SK-N-MC (cell line): ENCODE data around the gene NMNAT2.

Experiments used
- DNase-seq: peaks from one replicate; pipeline ENCODE4 v3.0.0-alpha.2; 2011; ENCODE audit warnings: low read depth, low spot score
- H3K27ac ChIP-seq: fragments of 200-600 bp; sonication (generic); 2 replicates; pipeline ENCODE4 v1.5.1; 2016; ENCODE audit warnings: mixed run types
- H3K36me3 ChIP-seq: fragments of 200-600 bp; sonication (generic); 2 replicates; pipeline ENCODE4 v1.6.1; 2017; ENCODE audit warnings: antibody characterized with exemption, low read length, mixed read lengths; ENCODE audit not compliant: insufficient read depth
- H3K4me3 ChIP-seq: fragments of 200-600 bp; sonication (generic); 2 replicates; pipeline ENCODE4 v1.5.1; 2016
- H3K9ac ChIP-seq: fragments of 200-600 bp; sonication (generic); 2 replicates; pipeline ENCODE4 v1.8.0; 2017; ENCODE audit warnings: mixed run types, mixed read lengths; ENCODE audit not compliant: insufficient read length
- H3K9me3 ChIP-seq: fragments of 200-600 bp; sonication (generic); 2 replicates; pipeline ENCODE4 v1.6.1; 2017; ENCODE audit warnings: low read depth, mild to moderate bottlenecking, antibody characterized with exemption, low read length, moderate library complexity, mixed read lengths
- EZH2 ChIP-seq: fragments of 200-600 bp; sonication (generic); IDR thresholded peaks from one replicate; pipeline ENCODE4 v1.6.1; 2017; ENCODE audit warnings: antibody characterized with exemption
- FOXP2 ChIP-seq: optimal IDR thresholded peaks from 2 replicates; pipeline ENCODE3; 2011; ENCODE audit warnings: mild to moderate bottlenecking, moderate library complexity; ENCODE audit not compliant: insufficient read depth; ENCODE audit errors: extremely low read length, control extremely low read depth
- POLR2AphosphoS5 ChIP-seq: IDR thresholded peaks from 2 replicates; pipeline ENCODE4 v1.6.1; 2012; ENCODE audit warnings: mild to moderate bottlenecking, low read depth, low read length, borderline replicate concordance

Gene NMNAT2

DNA sequence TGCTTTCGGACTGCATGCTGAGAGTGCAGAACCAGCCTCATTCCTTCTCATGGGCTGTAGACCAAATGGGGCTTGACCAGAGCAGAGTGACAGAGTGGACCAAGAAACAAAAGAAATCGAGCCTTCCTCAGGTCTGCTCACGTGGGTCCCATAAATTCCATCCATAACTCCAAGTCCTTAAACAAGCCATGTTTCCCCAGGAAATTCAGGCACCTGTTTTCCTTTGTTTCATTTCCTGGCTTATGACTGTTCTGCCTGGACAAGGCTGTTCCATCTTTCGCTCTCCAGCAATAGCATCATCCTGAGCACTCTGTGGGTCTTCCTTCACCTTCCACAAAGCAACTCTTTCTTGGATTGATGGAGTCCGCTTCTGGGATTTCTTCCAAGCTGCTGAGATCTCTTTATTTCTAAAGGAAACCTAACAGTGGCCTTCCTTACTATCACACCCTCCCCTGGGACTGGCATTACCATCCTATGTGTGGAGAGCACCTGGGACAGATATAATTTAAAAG is 168.2 kb downstream of the NMNAT2 start:
- no peak overlapping the region for H3K4me3 ChIP-seq
- TF ChIP-seq EZH2 (no peak), FOXP2 (no peak), POLR2AphosphoS5 (no peak)
- no peak overlapping the region for H3K9ac ChIP-seq
- H3K9me3 ChIP-seq: no peaks in the 10 kb centered on the region
- H3K27ac ChIP-seq: no peak overlapping the region
- no peaks in the 10 kb centered on the region for H3K36me3 ChIP-seq
- DNase-seq: no peak

DNA sequence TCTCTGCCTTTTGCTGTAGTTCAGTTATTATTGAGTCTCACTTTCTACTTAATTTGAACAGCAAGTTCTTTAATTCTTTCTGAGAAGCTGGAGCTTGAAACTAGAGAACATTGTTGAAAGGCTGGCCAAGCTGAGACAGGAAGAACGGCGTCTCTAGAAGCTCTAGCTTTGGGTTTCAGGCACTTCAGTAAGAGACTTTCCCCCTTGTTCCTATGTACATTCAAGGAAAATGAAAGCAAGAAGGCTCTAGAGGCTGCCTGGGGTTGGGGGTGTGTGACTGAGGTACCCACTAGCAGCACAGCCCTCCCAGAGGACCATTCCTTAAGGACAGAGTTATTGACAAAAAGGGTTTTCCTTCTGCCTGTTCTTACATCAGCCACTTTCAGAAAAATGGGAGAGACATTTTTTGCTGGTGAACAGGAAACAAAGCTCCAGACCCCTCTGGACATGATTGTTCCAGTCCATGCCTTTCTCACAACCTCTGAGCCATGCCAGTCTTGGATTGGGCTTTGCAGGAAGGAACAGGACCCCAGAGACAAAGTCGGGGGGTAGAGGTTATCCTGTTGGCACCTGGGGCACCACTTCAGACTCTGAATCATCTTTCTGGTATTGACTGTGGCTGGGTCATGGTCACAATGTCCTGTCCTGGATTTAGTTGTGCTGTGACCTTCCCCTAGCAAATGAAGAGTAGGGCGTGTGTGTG is 169.0 kb downstream of the NMNAT2 start:
- Histone ChIP-seq H3K36me3 (no peaks in the 10 kb centered on the region), H3K9ac (no peak overlapping the region), H3K4me3 (no peak overlapping the region), H3K9me3 (no peaks in the 10 kb centered on the region), H3K27ac (no peak overlapping the region)
- TF ChIP-seq FOXP2 (no peak), POLR2AphosphoS5 (no peak), EZH2 (no peak)
- DNase-seq: no peak

DNA sequence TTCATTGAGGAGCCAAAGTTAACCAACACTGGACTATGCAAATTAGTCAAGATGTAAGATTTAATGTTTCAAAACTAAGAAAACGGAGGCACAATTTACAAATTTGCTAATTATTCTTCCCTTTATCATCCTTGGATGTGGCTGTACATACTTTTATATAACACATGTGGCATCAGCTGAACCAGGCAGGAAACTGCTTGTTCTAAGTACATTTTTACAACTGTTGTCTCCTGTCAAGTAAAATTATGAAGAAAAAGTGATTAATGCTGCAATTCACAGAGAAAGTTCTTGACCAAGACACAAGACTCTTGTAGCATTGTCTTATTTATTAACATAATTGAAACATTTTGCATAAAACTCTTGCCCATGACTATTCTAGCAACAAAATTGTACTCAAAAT is 170.2 kb downstream of the NMNAT2 start:
- H3K27ac ChIP-seq: no peak overlapping the region; the same call in 1 of the 2 replicates
- TF ChIP-seq POLR2AphosphoS5: no peak
- no peak for TF ChIP-seq EZH2
- no peak for TF ChIP-seq FOXP2
- no peak overlapping the region for H3K4me3 ChIP-seq
- no peaks in the 10 kb centered on the region for H3K9me3 ChIP-seq
- no peak for DNase-seq
- no peaks in the 10 kb centered on the region for H3K36me3 ChIP-seq
- H3K9ac ChIP-seq: no peak overlapping the region

DNA sequence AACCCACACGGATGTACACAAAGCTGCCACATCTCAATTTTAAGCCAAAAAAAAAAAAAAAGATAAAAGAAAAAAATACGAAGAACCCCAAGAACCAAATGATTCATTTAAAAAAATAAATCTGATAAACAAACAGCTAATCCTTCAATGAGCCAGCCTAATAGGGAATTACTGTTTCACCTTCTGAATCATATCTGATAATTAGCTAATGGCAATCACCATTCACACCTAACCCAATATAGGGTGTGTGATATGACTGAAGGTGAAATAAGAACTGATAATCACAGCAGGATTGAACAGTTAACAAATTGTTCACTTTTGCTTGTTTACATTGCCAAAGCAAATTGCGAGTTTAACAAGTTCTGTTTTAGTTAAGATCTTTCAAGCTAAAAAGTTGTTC is 170.7 kb downstream of the NMNAT2 start:
- Histone ChIP-seq H3K4me3 (no peak overlapping the region), H3K36me3 (no peaks in the 10 kb centered on the region), H3K9ac (no peak overlapping the region), H3K27ac (no peak overlapping the region; the same call in 1 of the 2 replicates), H3K9me3 (no peaks in the 10 kb centered on the region)
- DNase-seq: no peak
- no peak for TF ChIP-seq EZH2
- TF ChIP-seq FOXP2: no peak

DNA sequence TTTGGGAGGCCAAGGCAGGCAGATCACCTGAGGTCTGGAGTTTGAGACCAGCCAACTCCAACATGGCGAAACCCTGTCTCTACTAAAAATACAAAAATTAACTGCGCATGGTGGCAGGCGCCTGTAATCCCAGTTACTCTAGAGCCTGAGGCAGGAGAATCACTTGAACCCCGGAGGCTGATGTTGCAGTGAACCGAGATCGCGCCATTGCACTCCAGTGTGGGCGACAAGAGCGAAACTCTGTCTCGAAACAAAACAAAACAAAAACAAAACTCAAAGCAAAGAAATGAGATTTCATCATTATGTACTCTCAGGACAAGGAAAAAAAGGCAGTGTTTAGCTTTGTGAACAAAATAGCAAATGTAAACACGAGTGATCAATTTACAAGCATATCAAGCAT is 171.1 kb downstream of the NMNAT2 start:
- TF ChIP-seq EZH2 (no peak), POLR2AphosphoS5 (no peak), FOXP2 (no peak)
- Histone ChIP-seq H3K4me3 (no peak overlapping the region), H3K36me3 (no peaks in the 10 kb centered on the region), H3K9ac (no peak overlapping the region), H3K9me3 (no peaks in the 10 kb centered on the region), H3K27ac (no peak overlapping the region)
- no peak for DNase-seq

DNA sequence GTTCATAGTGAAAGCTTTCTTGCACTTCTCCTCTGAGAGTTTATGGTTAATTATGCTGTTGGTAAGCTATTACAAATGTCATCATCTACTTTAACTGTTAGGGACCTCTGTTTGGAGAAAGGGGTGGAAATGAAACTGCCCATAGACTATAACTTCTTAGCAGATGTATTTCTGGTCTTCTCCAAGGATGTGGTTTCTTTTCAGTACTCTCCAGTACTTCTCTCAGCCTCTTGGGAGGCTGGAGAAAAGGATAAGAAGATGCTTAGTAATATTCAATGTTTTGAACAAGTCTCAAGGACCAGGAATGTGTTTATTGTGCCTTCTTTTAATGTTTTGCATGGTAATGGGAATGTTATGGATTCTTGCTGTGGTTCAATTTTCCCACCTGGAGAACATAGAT is 171.7 kb downstream of the NMNAT2 start:
- DNase-seq: no peak
- TF ChIP-seq FOXP2 (no peak), EZH2 (no peak), POLR2AphosphoS5 (no peak)
- no peak overlapping the region for H3K4me3 ChIP-seq
- no peaks in the 10 kb centered on the region for H3K9me3 ChIP-seq
- H3K27ac ChIP-seq: no peak overlapping the region
- H3K36me3 ChIP-seq: no peaks in the 10 kb centered on the region
- H3K9ac ChIP-seq: no peak overlapping the region

DNA sequence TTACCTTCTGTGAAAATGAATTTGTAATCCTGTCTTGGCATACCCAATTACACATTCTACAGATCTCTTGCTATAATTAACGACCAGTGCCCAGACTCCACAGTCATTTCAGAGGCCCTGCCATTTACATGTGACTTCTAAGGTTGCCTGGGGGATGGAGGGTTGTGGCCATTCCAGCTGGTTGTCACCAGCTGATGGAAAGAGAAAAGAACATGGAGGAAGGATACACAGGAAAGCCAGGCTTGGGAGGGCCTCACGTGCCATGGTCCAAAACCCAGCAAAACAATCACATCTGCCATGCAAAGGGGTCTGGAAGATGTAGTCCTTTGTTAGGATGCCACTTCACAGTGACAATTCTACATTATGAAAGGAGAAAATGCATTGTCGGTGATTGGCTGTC is 172.8 kb downstream of the NMNAT2 start:
- Histone ChIP-seq H3K9me3 (no peaks in the 10 kb centered on the region), H3K27ac (no peak overlapping the region), H3K4me3 (no peak overlapping the region), H3K36me3 (no peaks in the 10 kb centered on the region), H3K9ac (no peak overlapping the region)
- DNase-seq: no peak
- TF ChIP-seq FOXP2 (no peak), EZH2 (no peak), POLR2AphosphoS5 (no peak)

DNA sequence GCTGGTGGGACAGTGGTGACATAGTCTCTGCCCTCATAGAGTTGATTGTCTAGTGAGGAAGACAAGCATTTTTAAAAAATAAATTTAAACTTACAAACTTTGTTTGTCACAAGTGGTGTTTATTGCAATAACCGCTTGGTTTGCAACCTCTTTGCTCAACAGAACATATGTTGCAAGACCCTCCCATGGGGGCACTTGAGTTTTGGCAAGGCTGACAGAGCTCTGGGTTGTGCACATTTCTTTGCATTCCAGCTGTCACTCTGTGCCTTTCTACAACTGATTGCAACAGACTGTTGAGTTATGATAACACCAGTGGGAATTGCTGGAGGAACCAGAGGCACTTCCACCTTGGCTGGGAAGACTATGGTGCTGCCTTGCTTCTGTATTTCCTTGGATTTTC is 173.7 kb downstream of the NMNAT2 start:
- Histone ChIP-seq H3K9ac (no peak overlapping the region), H3K27ac (no peak overlapping the region), H3K36me3 (no peaks in the 10 kb centered on the region), H3K4me3 (no peak overlapping the region), H3K9me3 (no peaks in the 10 kb centered on the region)
- DNase-seq: peak; percentile 84
- TF ChIP-seq POLR2AphosphoS5: no peak
- TF ChIP-seq EZH2: no peak
- peak; percentile 94 for TF ChIP-seq FOXP2

DNA sequence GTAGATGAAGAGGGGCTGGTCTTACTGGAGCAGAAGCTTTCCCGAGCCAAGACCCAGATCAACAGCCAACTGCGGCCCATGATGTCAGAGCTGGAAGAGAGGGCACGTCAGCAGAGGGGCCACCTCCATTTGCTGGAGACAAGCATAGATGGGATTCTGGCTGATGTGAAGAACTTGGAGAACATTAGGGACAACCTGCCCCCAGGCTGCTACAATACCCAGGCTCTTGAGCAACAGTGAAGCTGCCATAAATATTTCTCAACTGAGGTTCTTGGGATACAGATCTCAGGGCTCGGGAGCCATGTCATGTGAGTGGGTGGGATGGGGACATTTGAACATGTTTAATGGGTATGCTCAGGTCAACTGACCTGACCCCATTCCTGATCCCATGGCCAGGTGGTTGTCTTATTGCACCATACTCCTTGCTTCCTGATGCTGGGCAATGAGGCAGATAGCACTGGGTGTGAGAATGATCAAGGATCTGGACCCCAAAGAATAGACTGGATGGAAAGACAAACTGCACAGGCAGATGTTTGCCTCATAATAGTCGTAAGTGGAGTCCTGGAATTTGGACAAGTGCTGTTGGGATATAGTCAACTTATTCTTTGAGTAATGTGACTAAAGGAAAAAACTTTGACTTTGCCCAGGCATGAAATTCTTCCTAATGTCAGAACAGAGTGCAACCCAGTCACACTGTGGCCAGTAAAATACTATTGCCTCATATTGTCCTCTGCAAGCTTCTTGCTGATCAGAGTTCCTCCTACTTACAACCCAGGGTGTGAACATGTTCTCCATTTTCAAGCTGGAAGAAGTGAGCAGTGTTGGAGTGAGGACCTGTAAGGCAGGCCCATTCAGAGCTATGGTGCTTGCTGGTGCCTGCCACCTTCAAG is 174.8 kb downstream of the NMNAT2 start:
- DNase-seq: no peak

More for the DNA sequence above, 174.8 kb downstream of the NMNAT2 start:
- Histone ChIP-seq H3K9me3 (no peaks in the 10 kb centered on the region), H3K27ac (no peak overlapping the region), H3K9ac (no peak overlapping the region), H3K36me3 (no peaks in the 10 kb centered on the region), H3K4me3 (no peak overlapping the region)
- no peak for TF ChIP-seq EZH2
- TF ChIP-seq FOXP2: no peak
- no peak for TF ChIP-seq POLR2AphosphoS5
